Measurements from ENCODE around the gene AZU1.
"Not testable (repeated sequence)": the region's sequence is repeated elsewhere in the genome, so short reads cannot be mapped to it uniquely, and the experiment has no call there.

AZU1 gene

DNA sequence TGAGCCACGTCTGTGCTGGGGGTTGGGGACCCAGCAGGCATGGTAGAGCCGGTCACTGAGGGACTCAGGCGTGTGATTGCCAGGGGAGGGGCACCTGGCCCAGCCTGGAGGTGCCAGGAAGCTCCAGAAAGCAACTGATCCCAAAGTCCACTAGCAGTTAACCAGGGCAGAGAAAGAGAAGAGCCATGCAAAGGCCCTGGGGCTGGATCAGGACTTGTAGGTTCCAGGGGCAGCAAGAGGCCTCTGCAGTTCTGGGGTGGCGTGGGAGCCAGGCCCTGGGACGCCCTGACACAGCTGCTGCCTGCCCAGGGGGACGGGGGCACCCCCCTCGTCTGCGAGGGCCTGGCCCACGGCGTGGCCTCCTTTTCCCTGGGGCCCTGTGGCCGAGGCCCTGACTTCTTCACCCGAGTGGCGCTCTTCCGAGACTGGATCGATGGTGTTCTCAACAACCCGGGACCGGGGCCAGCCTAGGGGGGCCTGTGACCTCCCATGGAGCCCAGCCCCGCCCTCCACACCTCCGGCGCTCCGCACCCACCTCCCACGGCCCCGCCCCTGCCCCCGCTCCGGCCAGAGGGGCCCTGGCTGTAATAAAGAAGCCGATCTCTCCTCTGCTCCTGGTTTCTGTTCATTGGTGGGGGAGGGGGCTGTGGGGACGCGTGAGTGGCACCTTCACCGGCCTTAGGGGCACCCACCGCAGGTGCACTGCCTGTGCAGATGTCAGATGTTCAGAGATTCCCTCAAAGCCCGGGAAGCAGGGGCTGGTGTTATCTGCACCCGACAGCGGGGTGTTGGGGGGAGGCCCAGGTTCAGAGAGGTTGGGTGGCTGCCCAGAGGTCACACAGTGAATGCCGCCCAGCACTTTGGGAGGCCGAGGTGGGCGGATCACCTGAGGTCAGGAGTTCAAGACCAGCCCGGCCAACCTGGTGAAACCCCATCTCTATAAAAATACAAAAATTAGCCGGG lies 4.1 kb downstream of the AZU1 start:
- no peak for DNase-seq

DNA sequence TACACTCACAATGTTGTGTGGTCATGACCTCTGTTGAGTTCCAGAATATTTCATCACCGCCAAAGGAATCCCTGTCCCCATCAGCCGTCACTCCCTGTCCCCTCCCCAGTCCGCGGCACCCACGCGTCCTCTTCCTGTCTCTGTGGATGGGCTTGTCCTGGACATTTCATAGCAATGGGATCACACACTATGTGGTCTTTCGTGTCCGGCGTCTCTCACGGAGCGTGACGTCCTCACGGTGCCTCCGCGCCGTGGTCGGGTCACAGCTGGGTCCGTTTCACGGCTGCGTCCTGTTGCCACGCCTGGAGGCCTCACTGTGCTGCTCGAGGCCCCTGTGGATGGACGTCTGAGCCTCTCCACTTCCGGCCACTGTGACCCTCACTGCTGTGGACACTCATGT lies 6.6 kb downstream of the AZU1 start:
- DNase-seq: no peak

DNA sequence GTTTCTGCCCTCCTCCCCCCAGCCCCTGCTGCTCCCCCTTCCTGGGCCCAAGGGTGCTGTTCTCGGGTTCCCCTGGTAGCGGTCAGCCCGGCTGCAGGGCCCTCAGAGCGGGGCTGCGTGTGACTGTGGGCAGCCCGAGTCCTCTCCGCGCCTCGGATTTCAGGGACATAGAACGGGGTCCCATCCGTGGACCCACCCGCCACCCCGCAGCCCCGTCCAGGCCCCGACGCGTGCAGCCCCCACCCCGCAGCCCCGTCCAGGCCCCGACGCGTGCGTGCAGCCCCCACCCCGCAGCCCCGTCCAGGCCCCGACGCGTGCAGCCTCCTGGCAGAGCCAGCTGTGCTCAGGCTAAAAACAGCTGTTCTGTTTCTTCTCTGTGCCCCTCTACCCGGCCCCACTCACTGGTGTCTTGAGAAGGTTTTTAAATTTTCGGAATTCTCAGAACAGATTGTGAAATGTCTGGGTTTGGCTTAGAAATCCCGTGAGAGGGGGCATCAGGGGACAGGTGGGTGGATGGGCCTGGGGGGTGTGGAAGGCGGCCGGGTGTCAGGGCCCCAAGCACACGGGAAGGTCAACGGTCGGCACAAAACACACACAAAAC lies 7.7 kb downstream of the AZU1 start:
- DNase-seq: no peak

DNA sequence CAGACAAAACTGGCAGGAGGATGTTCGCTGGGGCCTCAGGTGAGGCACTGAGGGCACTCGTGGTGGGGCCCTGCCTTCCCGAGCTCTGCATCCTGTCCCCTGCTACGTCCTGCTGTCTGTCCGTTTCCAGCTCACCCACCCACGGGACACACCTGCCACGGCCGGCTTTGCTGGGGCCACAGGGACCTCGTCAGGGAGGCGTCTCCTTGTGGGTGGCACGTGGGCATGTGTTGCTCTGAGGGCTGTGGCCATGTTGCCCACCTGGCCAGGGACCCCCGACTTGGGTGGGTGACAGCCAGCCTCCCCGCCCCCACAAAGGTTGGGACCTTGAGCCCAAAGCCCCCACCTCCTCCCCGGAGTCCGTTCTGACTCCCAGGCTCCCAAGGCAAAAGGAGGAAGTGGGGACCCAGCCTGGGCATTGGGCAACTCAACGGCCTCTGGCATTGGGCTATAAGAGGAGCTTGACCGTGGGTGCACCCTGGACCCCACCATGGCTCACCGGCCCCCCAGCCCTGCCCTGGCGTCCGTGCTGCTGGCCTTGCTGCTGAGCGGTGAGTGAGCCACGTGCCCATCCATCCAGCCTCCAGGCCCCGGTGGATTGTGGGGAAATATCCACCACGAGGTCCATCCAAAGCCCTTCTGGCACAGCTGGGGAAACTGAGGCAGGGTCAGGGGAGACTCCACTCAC lies 13.0 kb downstream of the AZU1 start, which contains the start of gene PRTN3:
Gene PRTN3 (plus strand): TSS at position 481 of the 688 bp plus-strand sequence. CDS start 10 bp downstream, at position 491.
- no peak for DNase-seq

GRCh38 chr19:842802-843179 lies 15.2 kb downstream of the AZU1 start:
- not testable (repeated sequence) for DNase-seq

DNA sequence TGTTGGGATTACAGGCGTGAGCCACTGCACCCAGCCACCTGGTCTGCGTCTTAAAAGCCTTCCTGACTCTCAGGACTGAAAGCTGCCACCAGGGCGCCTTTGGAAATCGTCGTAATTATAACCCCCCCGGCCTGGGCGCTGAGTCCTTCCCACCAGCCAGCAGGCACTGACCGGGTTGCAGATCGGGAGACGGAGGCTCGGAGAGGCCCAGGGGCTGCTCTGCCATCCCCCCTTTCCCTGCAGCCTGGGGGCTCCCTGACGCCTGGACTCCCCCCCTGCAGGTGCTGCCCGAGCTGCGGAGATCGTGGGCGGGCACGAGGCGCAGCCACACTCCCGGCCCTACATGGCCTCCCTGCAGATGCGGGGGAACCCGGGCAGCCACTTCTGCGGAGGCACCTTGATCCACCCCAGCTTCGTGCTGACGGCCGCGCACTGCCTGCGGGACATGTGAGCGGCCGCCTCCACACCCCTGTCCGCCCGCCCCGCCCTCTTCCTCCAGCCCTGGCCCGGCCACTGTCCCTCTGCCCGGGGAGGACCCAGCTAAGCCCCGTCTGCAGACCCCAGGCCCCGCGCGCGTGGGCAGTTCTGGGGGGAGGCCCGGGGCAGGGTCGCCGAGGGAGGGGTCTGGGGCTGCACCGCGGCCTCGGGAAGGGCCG lies 15.7 kb downstream of the AZU1 start:
- DNase-seq: no peak

DNA sequence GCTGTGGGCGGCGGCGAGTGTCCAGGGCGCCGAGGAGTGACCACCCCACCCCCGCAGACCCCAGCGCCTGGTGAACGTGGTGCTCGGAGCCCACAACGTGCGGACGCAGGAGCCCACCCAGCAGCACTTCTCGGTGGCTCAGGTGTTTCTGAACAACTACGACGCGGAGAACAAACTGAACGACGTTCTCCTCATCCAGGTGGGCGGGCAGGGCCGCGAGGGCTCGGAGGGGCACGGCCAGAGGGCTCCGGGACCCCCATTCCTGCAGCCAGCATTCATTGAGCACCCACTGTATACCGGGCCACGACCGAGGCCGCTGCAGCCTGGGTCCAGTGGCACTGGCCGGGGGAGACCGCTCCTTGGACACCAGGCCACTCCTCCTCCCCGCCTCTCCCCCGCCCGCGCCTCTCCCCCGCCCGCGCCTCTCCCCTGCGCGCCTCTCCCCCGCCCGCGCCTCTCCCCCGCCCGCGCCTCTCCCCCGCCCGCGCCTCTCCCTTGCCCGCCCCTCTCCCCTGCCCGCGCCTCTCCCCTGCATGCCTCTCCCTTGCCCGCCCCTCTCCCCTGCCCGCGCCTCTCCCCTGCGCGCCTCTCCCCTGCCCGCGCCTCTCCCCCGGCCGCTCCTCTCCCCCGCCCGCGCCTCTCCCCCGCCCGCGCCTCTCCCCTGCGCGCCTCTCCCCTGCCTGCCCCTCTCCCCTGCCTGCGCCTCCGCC lies 16.4 kb downstream of the AZU1 start:
- DNase-seq: no peak

- no peak for DNase-seq
Observed at GRCh38 chr19:844546-844971, 16.9 kb downstream of the AZU1 start.

- no peak for DNase-seq
Observed at GRCh38 chr19:845707-846521, 18.3 kb downstream of the AZU1 start.

DNA sequence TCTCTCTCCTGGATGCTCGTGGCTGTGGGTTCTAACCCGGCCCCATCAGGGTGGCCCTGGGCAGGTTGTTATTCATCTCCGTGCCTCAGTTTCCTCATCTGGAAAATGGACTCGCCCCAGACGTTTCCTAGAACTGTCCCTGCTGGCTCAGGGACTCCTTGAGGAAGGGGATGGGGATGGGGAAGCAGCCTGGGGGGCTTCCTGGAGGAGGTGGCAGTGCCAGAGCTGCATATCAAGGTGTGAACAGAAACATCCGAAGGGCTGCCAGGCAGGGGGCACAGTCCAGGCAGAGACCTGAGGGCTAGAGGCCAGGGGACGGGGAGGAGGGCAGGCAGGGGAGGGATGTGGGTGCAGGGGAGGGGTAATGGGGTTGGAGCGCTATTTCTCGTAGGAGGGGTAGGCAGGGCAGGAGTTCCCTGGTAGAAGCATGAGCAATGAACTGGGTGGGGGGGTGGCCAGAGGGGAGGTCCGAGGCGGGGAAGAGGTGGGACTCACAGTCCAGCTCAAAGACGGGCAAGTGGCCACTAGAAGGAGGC lies 20.8 kb downstream of the AZU1 start:
- no peak for DNase-seq

- DNase-seq: not testable (repeated sequence)
Observed at GRCh38 chr19:849195-849594, 21.6 kb downstream of the AZU1 start.

- no peak for DNase-seq
Observed at GRCh38 chr19:850221-850978, 22.8 kb downstream of the AZU1 start.

GRCh38 chr19:850979-851335 lies 23.3 kb downstream of the AZU1 start:
- DNase-seq: no peak

GRCh38 chr19:852136-853013 lies 24.7 kb downstream of the AZU1 start, which contains the start of gene ELANE:
Gene ELANE (plus strand): TSS chr19:852303. CDS start chr19:852329, 26 bp downstream.
- no peak for DNase-seq

DNA sequence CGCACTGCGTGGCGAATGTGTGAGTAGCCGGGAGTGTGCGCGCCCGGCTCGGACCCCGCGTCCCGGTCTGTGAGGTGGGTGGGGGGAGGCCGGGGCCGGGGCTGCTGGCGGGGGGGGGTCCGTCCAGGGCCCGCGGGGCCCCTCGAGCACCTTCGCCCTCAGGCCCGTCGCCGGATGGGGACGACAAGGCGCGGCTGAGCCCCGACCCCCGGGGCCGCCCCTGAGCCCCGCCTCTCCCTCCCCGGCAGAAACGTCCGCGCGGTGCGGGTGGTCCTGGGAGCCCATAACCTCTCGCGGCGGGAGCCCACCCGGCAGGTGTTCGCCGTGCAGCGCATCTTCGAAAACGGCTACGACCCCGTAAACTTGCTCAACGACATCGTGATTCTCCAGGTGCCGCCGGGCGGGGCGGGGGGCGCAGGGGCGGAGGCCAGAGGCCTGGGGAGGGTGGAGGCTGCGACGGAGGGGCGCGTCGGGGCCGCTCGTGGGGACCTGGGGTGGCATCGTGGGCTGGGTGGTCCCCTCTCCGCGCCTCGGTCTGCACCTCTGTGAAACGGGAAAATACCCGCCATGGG lies 25.5 kb downstream of the AZU1 start:
- DNase-seq: no peak

DNA sequence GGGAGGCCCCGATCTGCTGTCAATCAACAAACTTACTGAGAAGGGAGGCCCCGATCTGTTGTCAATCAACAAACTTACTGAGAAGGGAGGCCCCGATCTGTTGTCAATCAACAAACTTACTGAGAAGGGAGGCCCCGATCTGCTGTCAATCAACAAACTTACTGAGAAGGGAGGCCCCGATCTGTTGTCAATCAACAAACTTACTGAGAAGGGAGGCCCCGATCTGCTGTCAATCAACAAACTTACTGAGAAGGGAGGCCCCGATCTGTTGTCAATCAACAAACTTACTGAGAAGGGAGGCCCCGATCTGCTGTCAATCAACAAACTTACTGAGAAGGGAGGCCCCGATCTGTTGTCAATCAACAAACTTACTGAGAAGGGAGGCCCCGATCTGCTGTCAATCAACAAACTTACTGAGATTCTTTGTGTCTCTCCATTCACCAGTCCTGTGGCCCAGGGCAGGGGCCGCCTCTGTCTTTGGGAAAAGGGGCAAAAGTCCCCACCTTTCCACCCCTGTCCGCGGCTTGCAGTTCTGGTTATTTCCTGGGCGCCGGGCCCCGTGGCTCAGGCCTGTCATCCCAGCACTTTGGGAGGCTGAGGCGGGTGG lies 26.1 kb downstream of the AZU1 start:
- DNase-seq: not testable (repeated sequence)

DNA sequence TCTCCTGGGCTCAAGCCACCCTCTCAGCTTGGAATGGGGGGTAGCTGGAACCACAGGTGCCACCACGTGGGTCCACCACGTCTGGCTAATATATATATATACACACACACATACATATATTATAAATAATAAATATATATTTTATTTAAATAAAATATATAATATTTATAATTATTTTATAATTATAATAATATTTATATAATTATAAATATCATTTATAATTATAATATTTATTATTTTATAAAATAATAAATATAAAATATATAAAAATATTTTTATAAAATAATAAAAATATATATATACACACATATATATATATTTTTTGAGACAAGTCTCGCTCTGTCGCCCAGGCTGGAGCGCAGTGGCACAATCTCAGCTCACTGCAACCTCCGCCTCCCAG lies 26.9 kb downstream of the AZU1 start:
- no peak for DNase-seq

- no peak for DNase-seq
Observed at GRCh38 chr19:855142-855541, 27.5 kb downstream of the AZU1 start.
